NCI-H2081 treated with DMSO at 0.1 percent for 48 hours (cell line): ENCODE data around the gene SERPINB1.
"Not testable (repeated sequence)": the region's sequence is repeated elsewhere in the genome, so short reads cannot be mapped to it uniquely, and the experiment has no call there.

Experiments
- DNase-seq: peaks from one replicate; lab custom pipeline; 2025; lab: John Stamatoyannopoulos, UW

Gene SERPINB1

DNA sequence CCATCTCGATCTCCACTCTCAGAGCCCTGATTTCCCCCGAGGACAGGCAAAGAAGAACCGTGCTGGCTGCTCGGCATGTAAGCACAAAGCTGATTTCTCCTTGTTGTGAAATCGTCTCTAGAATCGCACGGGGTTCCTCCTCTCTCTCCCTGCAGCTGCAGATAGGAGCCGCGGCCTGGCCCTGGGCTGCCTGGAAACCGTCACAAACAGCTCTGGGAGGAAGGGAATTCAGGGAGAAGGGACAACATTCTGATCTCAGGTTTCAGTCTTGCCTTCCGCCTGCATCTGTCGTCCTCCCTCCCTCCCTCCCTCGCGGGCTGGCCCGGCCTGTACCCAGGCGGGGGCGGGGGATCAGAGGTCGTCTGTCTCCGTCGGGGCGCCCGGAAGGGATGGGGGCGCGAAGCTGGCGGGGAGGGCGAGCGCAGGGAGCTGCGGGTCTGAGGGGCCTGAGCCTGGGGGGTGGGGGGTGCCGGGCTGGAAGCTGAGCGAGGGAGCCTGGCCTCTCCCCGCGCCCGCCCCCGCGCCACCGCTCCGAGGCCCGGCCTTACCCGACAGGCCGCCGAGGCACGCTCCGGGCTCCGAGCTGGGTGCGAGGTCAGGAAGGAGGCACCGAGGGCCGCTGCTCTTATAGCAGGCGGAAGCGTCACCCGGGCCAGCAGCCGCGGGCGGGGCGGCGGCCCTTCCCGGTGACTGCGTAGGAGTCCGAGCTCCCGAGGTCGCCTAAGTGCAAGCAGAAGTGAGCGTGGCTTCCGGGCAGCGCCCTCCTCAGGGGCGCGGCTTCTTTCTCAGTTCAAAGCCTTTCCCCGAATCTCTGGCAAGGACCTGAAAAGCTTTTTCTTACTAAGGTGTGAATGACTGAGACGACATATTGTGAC lies at the start of gene SERPINB1:
TSS of gene SERPINB1 (minus strand) at position 600 of the 875 bp plus-strand sequence. CDS start 1,277 bp downstream, outside the sequence.
- peak; percentile 59 for DNase-seq

DNA sequence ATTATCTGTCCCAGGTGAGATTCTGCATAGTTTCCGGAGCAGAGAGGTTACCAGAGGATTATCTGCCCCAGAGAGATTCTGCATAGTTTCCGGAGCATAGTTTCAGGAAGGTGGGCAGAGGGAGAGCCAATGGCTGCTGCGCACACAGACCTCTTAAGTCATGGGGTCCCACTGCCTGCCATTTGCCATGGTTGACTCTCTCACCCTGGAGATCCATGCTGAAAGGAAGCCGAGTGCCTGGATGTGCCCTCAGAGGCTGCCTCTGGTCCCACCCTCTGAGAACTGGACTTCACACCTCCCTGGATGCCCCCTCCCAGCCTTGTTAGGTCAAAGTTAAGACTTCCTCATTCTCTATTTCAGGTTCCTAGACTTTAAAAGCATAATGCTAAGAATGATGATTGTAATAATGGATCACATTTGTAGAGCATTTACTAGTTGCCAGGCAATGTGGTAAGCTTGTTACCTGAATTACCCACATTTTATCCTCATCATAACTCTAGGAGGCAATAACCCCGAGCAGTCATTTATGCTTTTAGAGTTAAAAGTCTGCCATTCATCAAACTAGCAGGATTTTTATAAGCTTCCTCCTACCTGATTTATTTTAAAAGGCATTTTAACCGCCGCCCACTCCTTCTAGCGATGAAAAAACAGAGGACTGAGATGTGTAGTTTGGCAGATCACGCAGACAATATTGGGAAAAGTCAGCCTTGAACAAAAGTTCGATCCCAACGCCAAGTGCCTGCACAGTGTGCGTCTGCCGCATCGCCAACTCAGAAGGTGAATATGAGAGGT lies 49.5 kb upstream of the SERPINB1 start:
- no peak for DNase-seq

DNA sequence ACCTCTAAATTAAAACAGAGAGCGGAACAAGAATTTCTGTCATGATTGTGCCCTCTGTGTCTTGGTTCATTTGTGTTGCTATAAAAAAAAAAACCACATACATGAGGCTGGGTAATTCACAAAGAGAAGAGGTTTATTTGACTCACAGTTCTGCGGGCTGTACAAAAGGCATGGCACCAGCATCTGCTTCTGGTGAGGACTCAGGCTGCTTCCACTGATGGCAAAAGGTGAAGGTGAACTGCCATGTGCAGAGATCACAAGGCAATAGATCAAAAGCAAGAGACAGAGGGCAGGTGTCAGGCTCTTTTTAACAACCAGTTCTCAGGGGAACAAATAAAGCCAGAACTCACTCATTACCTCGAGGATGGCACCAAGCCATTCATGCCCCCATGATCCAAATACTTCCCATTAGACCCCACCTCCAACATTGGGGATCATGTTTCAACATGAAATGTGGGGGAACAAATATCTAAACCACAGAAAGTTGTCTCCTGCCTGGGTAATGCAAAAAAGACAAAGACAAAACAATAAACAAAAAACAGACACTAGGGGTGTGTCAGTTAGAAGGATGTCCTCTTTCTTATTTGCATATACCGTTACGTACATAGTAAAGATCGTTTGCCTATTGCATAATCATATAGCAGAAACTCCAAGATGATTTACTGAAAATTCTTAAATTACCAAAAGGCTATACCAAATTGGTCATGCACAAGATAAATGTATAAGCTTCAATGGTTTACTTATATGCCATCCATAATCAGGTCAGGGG lies 44.5 kb upstream of the SERPINB1 start:
- no peak for DNase-seq

DNA sequence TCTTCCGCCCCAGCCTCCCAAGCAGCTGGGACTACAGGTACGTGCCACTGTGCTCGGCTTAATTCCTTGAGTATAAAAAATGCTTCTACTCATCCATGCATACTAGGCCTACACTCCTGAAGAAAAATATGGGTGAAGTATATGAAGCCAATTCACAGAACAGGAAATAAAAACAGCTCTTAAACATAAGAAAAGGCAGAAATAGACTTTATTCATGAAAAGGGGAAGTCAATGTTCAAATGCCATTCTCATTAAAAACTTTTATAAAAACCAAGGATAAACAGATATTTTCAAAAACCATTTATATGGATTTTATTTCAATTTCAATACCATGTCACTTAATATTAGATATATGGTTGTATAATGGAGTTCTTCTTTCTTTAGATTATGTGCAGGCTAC lies 43.1 kb upstream of the SERPINB1 start:
- DNase-seq: no peak

DNA sequence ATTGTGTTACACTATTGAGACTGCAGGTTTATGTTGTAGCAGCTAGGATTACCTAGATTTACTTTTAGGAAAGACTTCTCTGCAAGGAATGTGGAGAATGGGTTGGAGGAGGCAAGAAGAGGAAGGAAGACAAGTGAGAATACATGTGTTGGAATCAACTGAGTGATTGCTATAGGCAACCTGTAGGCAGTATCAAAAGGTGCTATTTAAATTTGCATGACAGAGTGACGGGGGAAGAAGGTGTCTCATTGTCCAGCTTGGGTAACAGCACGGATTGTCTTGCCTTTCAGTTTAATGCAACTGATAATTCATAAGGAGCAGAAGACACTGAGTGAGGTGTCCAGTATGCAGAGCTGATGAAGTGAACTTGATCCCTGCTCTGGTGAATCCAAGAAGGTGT lies 42.0 kb upstream of the SERPINB1 start:
- no peak for DNase-seq

DNA sequence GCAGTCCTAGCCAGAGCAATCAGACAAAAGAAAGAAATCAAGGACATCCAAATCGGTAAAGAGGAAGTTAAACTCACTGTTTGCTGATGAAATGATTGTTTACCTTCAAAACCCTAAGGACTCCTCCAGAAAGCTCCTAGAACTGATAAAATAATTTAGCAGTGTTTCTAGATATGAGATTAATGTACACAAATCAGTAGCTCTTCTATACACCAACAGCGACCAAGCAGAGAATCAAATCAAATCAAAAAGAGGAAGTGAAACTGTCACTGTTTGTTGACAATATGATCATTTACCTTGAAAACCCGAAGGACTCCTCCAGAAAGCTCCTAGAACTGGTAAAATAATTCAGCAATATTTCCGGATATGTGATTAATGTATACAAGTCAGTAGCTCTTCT lies 39.8 kb upstream of the SERPINB1 start:
- DNase-seq: no peak

DNA sequence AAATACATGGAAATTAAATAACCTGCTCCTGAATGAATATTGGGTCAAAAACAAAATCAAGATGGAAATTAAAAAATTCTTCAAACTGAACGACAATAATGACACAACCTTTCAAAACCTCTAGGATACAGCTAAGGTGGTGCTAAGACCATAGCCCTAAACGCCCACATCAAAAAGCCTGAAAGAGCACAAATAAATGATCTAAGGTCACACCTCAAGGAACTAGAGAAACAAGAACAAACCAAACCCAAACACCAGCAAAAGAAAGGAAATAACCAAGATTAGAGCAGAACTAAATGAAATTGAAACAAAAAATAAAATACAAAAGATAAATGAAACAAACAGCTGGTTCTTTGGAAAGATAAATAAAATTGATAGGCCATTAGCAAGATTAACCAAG lies 38.5 kb upstream of the SERPINB1 start:
- not testable (repeated sequence) for DNase-seq

DNA sequence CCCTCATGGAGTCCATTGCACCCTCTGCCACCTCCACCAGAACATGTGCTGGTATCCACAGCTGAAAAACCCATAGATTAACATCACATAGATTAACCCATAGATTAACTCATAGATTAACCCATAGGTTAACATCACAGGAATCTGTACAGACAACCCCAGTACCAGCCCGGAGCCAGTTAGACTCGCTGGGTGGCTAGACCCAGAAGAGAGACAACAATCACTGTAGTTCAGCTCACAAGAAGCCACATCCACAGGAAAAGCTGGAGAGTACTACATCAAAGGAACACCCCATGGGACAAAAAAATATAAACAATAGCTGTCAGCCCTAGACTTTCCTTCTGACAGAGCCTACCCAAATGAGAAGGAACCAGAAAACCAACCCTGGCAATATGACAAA lies 36.3 kb upstream of the SERPINB1 start:
- no peak for DNase-seq

DNA sequence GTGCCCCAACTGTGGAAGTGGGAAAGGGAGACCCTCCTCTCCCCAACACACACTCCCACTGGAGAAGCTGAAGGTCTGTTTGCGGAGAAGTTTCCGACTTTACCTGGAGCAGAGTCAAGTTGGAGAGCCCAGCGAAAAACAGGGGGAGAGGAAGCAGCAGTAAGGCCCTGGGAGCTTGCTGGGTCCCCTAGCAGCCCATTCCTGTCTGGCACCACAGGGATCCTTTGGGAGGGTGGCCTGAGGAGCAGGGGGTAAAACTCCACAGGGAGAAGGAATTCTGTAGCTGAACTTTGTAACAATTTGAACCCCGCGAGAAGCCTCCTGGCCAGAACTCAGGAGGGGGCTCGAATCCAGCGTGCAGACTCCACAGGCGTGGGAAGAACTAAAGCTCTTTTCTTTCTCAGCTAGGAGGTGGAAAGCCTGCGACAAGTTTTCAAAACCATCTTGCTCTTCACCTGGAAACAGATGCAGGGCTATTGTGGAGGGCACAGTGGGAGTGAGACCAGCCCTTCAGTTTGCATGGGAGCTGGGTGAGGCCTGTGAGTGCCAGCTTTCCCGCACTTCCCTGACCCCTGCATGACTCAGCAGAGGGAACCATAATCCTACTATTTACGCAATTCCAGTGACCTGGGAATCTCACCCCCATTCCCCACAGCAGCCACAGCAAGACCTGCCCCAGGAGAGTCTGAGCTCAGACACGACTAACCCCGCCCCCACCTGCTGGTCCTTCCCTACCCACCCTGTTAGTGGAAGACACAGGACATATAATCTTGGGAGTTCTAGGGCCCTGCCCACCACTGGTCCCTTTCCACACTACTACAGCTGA lies 35.6 kb upstream of the SERPINB1 start:
- DNase-seq: no peak

DNA sequence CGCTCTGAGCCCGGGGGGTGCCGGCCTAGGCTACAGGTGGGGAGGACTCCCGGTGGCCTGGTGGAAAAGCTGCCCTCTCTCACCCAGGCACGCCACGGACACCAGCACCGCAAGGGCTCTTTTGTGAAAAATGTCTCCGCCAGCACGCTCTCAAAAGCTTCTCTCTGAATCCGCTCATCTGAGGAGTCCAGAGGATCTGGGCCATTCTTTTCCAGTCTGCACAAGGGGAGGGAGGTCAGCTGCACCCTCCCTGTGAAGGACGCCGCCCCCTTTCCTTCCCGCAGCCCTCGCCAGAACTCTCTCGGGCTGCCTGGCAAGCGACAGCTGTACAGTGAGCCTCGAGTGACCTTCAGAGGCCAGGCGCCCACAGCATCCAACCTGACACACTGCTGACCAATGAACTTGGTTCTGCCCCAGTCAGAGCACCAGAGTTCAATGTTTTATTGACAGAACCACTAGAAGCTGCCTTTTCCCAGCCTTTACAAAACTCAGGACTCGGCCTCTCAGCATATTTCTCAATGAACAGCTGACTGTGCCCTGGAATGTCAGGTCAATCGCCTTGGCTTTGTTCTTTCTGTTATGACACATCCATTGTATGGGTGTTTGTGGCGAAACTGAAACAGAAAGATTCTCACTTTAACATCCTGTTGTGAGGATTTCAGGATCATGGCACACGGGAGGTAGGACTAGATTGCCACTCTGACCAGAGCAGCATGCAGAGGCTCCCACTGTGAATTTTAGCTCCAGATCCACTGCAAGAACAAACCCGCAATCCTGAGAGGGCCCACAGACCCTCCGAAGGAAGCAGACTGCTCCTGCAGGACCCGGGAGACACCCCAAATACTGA lies 34.8 kb upstream of the SERPINB1 start:
- no peak for DNase-seq

DNA sequence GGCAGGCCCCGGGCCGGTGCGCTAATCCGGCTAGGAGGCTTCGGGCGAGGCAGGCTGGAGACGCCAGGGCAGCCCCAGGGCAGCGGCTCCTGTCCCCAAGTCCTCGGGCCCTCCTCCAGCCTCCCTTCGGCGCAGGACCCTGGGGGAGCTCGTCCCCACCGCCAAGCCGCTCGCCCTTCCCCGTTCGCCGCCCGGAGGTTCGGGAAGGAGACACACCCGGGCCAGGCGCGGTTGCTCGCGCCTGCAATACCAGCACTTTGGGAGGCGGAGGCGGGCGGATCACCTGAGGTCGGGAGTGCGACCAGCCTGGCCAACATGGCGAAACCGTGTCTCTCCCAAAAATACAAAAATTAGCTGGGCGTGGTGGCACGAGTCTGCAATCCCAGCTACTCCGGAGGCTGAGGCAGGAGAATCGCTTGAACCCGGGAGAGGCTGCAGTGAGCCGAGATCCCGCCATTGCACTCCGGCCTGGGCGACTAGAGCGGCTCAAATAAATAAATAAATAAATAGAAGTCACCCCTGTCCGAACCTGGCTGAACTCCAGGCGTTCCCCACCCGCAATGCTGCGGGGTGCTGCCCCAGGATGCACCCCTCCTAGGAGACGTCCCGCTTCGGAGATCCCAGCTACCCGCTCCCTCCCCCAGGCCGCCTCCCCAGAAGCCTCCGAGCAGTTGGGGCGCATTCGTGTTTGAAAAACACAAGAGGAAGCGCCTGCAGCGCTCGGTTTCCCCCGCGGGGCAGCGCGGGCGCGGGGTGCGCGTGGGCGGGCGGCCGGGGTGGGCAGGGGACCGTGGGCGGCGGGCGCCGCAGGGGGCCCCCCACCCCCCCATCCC lies 33.9 kb upstream of the SERPINB1 start:
- DNase-seq: no peak

DNA sequence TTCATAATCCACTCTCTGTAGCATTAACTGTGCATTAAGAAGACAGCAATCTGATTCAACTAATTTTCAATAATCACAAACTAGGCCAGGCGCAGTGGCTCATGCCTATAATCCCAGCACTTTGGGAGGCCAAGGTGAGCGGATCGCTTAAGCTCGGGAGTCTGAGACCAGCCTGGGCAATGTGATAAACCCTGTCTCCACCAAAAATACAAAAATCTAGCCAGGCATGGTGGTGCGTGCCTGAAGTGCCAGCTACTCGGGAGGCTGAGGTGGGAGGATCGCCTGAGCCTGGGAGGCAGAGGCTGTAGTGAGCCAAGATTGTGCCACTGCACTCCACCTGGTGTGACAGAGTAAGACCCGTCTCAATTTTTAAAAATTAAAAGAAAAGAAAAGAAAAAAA lies 32.0 kb upstream of the SERPINB1 start:
- DNase-seq: no peak

DNA sequence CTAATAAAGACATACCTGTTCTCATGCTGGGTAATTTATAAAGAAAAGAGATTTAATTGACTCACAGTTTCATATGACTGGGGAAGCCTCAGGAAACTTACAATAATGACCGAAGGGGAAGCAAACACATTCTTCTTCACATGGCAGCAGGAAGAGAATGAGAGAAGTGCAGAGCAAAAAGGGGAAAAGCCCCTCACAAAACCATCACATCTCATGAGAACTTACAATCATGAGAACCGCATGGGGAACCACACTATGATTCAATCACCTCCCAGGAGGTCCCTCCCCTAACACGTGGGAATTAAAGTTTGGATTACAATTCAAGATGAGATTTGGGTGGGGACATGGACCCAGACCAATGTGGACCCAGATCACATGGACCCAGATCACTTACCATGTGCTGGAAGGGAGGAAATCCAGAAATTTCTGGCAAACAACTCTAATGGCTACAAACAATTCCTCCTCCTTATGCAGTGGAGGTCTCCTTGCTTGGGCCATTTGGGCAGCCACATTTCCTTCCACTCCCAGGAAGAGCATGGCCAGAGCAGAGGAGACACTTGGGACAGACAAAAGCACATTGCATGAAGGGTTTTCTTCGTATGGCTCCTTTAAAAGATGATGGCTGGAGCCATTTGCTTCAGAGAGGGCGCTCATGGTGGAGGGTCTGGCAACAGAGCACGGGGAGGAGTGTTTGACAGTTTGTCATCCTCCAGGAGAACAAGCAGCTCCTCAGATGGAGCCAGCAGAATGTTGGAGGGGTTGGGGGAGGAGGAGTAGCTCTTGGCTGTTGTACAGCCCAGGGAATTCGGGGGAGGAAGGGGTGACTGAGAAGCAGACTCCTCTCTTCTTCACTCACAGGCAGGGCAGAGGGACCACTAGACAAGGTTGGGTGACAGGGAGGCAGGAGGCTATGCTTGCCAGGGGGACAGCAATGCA lies 31.0 kb upstream of the SERPINB1 start:
- DNase-seq: no peak

DNA sequence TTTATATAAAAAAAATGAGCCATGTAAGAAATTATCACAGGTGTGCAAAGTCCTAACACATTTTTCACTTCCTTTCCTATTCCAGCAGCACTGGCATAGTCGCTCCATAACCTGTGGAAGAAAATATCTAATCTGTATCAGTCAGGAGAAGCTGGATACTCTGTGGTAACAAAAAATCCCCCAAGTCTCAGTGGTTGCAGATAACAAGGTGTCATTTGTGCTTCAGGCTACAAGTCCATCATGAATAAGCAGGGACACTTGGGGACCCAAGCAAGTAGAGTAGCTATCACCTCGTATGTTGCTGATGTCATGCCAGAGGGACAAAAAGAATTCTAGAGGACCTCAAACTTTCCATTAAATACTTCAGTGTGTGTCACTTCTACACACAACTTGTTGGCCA lies 30.3 kb upstream of the SERPINB1 start:
- no peak for DNase-seq

DNA sequence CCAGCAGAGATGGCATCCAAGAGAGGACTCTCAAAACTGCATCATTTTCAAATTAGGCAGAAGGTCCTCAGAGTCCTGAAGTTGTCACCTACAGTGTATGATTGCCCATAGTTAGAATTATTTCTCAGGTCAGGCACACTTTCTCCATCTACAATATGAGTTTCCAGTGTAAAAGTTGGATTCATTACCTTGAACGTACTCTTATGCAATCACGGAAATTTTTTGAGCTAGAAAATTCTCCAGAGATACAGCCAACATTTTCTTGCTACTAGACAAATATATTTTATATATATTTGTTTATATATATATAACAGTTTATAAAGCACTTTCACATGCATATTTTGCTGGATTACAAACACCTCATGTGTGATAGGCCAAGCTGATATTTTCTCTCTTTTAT lies 29.4 kb upstream of the SERPINB1 start:
- no peak for DNase-seq

DNA sequence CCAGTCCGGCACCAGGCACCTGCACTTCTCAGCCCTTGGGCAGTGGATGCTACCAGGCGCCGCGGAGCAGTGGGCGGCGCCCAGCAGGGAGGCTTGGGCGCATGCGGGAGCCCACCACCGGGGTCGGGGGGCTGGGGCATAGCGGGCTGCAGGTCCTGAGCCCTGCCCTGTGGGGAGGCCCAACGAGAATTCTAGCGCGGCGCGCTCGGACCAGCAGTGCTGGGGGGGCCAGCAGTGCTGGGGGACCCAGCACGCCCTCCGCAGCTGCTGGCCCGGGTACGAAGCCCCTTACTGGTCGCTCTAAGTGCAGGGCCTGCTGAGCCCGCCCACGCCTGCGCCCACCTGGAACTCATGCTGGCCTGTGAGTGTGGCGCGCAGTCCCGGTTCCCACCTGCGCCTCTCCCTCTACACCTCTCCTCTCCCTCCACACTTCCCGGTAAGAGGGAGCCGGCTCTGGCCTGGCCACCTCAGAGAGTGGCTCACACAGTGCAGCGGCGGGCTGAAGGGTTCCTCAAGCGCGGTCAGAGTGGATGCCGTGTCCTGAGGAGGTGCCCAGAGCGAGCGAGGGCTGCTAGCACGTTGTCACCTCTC lies 28.5 kb upstream of the SERPINB1 start:
- no peak for DNase-seq

DNA sequence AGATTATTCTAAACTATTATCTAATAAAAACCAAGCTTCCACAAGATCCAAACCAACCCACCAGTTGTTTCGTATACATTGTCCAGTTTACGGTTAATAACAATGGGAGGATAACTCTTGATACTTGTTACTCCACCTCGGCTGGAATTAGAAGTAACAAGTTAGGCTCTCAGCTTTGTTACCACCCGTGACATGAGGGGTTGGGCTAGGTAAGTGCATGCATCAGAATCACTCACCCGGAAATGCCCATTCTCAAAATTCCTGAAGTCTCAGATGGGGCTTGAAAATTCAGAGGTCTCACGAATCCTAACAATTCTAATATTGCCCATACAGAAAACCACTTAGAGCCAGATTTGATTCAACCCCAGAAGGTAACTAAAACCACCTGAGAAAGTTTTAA lies 27.0 kb upstream of the SERPINB1 start:
- no peak for DNase-seq

DNA sequence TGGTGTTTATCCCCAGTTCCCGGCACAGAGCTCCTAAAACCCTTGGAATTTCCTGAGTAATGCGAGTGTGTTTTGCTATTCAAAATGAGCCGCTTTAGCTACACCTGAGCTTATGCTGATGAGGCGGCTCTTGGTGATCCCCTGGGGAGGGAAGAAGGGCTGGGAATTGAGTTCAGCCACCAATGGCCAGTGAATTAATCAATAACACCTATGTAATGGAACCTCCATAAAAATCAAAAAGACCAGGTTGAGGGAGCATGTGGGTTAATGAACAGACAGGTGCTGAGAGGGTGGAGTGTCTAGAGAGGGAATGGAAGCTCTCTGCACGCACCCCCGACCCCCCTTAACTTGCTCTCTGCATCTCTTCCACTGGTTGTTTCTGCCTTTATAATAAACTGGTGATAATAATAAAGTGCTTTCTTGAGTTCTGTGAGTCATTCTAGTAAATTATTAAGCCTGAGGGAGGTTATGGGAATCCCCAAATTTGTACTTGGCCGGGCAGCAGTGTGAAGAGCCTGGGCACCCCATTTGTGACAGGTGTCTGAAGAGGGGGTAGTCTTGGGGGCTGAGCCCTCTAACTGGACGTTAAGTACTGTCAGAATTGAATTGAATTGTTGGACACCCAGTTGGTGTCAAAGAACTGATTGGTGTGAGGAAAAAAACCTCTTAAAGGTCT lies 24.6 kb upstream of the SERPINB1 start:
- no peak for DNase-seq
